GM18951 (cell line): ENCODE data around the gene DUSP15.

Source experiments
- POLR2A ChIP-seq: IDR thresholded peaks from 4 replicates; pipeline ENCODE4 v1.6.1; 2011; ENCODE audit warnings: mild to moderate bottlenecking; ENCODE audit not compliant: insufficient read length, insufficient read depth; ENCODE audit errors: extremely low read depth
- in situ Hi-C: fragments of 300-500 bp; cut with MboI; formaldehyde crosslinking; loops from one replicate; pipeline ENCODE4 v1.12.0; 2022; ENCODE audit warnings: low sequenced_read_pairs, mixed read lengths, inconsistent platforms; ENCODE audit not compliant: unreplicated experiment

The DUSP15 gene

DNA sequence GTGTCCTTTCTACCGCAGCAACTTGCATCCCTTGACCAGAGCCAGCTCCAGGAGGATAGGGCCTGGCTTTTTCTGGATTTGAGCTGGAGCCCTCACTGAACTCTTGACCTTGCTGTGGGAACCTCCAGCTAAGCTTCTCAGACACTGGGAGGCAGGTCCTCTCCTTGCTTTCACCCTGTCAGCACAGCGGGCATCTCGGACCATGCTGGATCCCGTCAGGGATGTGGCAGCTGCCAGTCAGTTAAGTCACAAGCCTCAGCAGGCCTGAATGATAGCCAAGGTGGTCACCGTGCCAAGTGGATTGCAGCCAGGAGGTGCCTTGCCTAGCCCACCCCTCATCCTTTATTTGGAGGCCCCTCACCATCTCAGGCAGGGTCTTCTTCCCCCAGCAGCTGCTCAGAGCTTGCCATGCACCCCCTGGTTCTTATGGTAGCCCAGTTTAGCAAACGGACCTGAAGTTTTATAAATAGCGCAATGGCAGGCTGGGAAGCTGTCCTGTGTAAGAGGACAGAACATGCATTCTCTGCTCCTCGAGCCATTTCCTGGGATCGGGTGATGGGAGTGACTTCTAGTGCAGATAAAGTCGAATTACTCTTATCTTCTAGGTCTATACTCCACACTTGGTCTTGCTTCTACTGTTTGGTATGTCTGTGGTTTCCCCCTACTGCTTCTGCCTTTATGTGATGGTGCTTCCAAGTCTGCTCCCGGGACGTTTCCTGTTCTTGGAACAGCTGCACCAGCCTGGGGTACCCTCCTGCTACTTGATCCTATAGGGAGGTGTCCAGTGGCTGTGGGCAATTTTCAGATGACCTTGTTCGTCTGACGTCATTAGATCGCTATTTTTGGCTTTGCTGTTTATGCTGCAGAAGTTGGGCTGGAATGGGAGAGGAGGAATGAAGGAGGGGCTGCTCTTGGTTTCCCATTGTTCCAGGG is 58.3 kb downstream of the DUSP15 start:
- TF ChIP-seq POLR2A: no peak
- in situ Hi-C loops: no loop called here

DNA sequence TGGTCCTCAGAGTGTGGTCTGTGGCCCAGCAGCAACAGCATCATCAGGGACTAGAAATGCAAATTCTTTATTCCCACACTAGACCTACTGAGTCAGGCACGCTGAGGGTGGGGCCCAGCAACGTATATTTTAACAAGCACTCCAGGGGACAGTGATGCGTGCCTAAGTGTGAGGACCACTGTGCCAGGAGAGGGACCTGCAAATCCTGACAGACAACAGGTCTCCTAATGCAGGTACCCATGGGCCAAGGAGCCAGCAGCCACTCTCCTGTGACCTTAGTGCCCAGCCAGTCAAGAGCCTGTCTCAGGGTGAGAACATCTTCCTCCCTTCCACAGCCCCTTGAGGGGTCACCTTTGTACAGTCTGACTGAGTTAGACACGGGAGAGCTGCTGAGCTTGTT is 59.1 kb downstream of the DUSP15 start:
- in situ Hi-C loops: no loop called here
- no peak for TF ChIP-seq POLR2A
